Uterus (tissue), 2 donors: Measurements from ENCODE around the gene KIT.

Experiments used
- POLR2A ChIP-seq, 2 donors: fragments of 450-650 bp; IDR thresholded peaks; one replicate each; pipeline ENCODE4 v1.6.1; 2016; ENCODE audit warnings: antibody characterized with exemption in 2 of 2, mild to moderate bottlenecking in 1 of 2, moderate library complexity in 1 of 2
- TF ChIP-seq, protein P1 (sequence below), 4 experiments: fragments of 200-600 bp in 2 of 4; fragments of 450-650 bp in 2 of 4; sonication (generic) in 2 of 4; IDR thresholded peaks; one replicate each; pipeline ENCODE4 v1.5.1; 2016 to 2019; ENCODE audit warnings: antibody characterized with exemption in 4 of 4, mild to moderate bottlenecking in 2 of 4, moderate library complexity in 1 of 4

DNA sequence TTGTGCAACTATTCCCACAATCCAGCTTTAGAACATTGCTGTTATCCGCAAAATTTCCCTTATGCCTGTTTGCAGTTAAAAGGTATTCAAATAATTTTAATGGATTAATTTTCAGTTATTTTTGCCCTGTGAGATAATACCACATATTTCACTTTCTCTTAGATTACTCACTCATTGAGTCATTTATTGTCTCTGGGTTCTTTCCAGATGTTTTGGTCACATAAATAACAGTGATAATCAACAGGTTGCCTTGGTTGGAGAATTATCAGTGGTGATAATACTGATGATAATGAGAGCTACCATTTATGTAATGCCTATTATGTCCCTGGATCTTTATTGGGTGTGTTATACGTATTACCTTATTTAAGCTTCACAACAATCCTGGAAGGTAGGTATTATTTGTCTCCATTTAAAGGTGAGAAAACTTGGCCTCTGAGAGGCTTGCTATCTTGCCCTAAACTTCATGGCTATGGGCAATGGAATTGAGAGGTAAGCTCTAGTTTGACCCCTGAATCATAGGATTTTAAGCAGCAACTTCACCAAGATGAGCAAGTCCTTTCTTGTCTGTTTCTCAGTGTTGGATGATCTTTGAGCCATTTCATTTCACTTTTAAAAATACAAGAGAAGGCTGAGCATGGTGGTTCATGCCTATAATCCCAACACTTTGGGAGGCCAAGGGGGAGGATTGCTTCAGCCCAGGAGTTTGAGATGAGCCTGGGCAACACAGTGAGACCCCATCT is 87.4 kb downstream of the KIT start:
- TF ChIP-seq, protein P1, sequence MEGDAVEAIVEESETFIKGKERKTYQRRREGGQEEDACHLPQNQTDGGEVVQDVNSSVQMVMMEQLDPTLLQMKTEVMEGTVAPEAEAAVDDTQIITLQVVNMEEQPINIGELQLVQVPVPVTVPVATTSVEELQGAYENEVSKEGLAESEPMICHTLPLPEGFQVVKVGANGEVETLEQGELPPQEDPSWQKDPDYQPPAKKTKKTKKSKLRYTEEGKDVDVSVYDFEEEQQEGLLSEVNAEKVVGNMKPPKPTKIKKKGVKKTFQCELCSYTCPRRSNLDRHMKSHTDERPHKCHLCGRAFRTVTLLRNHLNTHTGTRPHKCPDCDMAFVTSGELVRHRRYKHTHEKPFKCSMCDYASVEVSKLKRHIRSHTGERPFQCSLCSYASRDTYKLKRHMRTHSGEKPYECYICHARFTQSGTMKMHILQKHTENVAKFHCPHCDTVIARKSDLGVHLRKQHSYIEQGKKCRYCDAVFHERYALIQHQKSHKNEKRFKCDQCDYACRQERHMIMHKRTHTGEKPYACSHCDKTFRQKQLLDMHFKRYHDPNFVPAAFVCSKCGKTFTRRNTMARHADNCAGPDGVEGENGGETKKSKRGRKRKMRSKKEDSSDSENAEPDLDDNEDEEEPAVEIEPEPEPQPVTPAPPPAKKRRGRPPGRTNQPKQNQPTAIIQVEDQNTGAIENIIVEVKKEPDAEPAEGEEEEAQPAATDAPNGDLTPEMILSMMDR (IDR thresholded peaks at IDR 0.05), result no peak
- TF ChIP-seq POLR2A (IDR thresholded peaks at IDR 0.05), result no peak
